ENCODE results near the gene CERKL.

The CERKL gene

GRCh38 chr2:181517685-181518301 is 139.1 kb downstream of the CERKL start:
- DNase-seq (ENCODE audit: low read depth), result no peak

DNA sequence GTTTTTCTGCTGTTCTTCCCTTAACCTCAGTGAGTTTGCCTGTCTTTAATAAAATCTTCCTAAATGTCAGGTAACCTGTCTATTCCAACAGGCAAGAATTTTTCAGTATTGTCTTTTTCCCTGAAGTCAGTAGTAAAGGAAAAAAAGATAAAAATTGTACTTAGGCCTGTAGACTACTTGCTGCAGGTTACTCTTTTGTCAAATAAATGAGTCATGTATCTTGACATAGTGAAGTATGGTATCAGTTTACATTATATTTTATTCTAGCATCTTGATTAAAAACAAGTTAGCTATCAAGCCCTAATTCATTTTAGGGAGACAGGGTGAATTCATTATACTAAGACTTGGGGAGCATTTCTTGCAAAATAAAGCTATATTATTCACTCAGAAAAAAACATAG is 139.9 kb downstream of the CERKL start:
- no peak for DNase-seq (ENCODE audit: low read depth)

DNA sequence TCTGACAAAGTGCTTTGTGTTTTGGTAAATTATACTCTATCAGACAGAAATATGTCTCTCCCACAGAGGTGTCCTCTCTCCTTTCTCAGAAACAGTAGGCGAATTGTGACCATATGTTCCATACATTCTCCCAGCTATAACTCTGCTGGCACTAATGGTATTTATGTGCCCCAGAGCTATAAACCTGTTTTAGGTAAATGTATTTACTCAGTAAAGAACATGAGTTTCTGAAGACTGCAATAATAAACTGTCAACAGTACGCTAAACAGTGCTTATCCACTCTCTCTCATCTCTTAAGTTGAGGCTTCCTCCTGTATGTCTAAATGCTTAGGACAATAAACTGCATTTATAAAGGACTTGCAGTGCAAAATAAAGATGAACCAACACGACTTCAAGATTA is 141.2 kb downstream of the CERKL start:
- no peak for DNase-seq (ENCODE audit: low read depth)

DNA sequence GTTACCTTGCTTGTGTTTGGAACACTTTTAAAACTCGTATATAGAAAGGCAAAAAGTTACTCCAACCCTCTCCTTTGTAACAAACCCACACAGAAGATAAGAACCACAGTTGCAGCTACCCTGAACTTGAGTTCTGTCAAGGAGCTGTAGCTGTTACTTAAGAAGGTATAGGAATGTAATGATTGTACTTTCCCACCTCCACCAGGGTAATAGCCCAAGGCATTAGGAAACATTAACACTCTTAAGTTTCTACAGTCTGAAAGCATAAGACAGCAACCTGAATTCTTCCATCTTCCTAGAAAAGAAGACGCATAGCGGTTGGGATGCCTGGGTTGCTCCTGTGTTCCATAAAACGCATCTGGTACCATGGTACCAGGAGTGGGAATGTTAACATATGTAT is 156.7 kb downstream of the CERKL start:
- no peak for DNase-seq (ENCODE audit: low read depth)

DNA sequence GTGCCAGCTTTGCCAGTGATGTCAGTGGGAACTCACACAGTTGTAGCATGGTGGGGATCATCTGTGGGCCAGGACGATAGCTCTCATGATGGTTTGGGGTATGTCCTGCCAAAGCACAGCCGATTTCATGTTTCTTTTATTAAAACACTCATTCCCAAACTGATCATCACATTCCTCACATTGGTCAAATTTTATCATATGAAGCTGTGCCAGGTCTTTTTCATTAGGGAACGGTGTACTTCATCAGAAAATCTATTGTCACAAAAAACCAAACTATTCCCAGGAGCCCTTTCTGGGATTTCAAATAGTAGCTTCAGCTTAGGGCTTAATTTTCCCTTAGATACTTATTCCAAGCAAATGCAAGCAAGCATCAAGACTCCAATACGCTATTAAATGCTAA is 157.7 kb downstream of the CERKL start:
- DNase-seq (ENCODE audit: low read depth), result no peak

Measured in non-pigmented ciliary epithelial cell (primary cell).